Measurements from ENCODE around the gene IGDCC3.

The IGDCC3 gene

DNA sequence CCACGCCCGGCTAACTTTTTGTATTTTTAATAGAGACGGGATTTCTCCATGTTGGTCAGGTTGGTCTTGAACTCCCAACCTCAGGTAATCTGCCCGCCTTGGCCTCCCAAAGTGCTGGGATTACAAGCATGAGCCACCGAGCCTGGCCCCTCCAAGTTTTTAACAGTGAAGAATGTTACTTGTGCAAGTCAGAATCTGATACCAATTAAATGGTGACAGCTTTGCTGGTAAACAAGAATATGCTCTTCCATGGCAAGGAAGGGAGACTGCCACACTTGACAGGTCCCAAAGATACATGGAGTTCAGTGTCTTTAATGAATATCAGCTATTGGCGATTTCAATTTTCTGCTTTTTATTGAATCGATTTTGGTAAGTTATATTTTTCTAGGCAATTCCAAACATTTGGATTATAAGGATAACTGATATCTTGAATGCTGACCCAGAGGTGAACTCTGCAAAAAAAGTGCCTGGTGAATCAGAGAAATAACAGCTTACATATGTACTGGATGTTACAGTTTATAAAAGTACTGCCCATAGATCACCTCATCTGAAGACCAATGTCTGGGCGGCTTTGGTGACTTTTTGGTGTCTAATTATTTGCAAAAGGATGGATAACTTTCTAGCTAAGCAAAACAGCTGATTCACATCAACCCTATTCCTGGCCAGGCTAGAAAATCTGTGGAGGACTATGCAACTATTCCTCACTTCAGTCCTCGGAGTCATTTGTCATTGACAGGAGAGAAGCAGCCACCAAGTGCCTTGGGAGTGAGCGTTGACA is 92.3 kb downstream of the IGDCC3 start:
- no peak for DNase-seq

DNA sequence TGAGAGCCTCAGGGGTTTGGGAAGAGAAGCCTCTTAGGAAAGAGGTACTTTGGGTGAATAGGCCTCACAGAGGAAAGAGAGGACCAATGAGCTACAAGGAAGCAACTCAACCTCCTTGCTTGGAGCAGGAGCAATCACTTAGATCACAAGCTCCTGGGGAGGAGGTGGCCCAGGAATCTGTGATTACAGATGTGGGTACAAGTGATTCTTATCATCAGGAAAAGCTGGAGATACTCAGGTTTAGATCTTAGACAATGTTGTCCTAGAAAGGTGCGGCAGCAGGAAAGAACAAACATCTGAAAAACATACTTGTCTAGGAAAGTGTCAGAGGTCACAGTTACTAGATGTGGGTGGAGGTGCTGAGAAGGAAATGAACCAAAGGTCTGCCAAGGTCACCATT is 99.3 kb downstream of the IGDCC3 start:
- DNase-seq: no peak
